GM23248 (cell line): ENCODE data around the gene CXCL9.

ENCODE experiments used
- EZH2 ChIP-seq: fragments of 200-600 bp; sonication (generic); IDR thresholded peaks from 2 replicates; pipeline ENCODE4 v1.6.1; 2018; ENCODE audit warnings: antibody characterized with exemption, mild to moderate bottlenecking; ENCODE audit not compliant: insufficient read depth, poor library complexity, severe bottlenecking
- EZH2phosphoT487 ChIP-seq: fragments of 200-600 bp; sonication (generic); IDR thresholded peaks from 2 replicates; pipeline ENCODE4 v1.6.1; 2018; ENCODE audit warnings: antibody characterized with exemption, moderate library complexity, mild to moderate bottlenecking, low read depth; ENCODE audit not compliant: insufficient read depth

GRCh38 chr4:75995727-75996126 lies 11.6 kb downstream of the CXCL9 start:
- no peak for TF ChIP-seq EZH2
- no peak for TF ChIP-seq EZH2phosphoT487
